GM12878 (cell line): ENCODE results near the gene OR4F15. TPM values are rescaled to one million over a fixed set of nuclear protein-coding genes. Genes with fewer than 3 reads are reported as not detected.

ENCODE experiments used
- ATAC-seq: fragments of 200-7000 bp; cut with Tn5 transposase; 3 replicates; pipeline ENCODE4 v1.9.1; 2020; ENCODE audit warnings: mild to moderate bottlenecking, moderate library complexity
- BruUV-seq: library from RNA; stranded (reverse); fragments of 400-500 nt; replicated peaks from 2 replicates; lab custom pipeline; 2021; lab: Mats Ljungman, UMichigan
- CTCF ChIA-PET: fragments of 300-600 bp; sonication (Branson Sonifier 250); formaldehyde crosslinking; extraction: SDS; loops from one replicate; lab custom pipeline; 2021; ENCODE audit warnings: inconsistent platforms; lab: Yijun Ruan, JAX
- POLR2A ChIA-PET: fragments of 350-600 bp; formaldehyde crosslinking; extraction: SDS; loops from one replicate; lab custom pipeline; 2021; ENCODE audit warnings: inconsistent platforms; lab: Charles Lee
- RAD21 ChIA-PET: fragments of 300-600 bp; sonication (Branson Sonifier 250); formaldehyde crosslinking; loops from one replicate; lab custom pipeline; 2023; ENCODE audit warnings: antibody characterized with exemption; ENCODE audit not compliant: unreplicated experiment; lab: Charles Lee
- SMC1A ChIA-PET: fragments of 300-600 bp; sonication (Branson Sonifier 250); formaldehyde crosslinking; loops from one replicate; lab custom pipeline; 2023; ENCODE audit not compliant: unreplicated experiment, uncharacterized antibody; lab: Charles Lee
- DNase-seq: peaks from one replicate; pipeline ENCODE4 v3.0.0-alpha.2; 2011; ENCODE audit warnings: low read depth, low spot score
- FAIRE-seq: peaks from 3 replicates; lab custom pipeline; 2011; peaks lifted over from hg19 to GRCh38; lab: Jason Lieb, UNC
- H2AFZ ChIP-seq: 2 replicates; pipeline ENCODE4 v1.6.0; 2011; ENCODE audit warnings: low read depth, low read length, control low read depth; ENCODE audit not compliant: control insufficient read depth
- H3K27ac ChIP-seq: 2 replicates; pipeline ENCODE4 v1.5.1; 2011; ENCODE audit warnings: control low read depth; ENCODE audit not compliant: control insufficient read depth, insufficient read depth
- H3K27me3 ChIP-seq, 2 experiments: replicated peaks in 1 of 2; 2 replicates each; pipeline versions ENCODE4 v1.6.0 to v1.6.1; 2011; ENCODE audit warnings: low read length in 1 of 2; ENCODE audit not compliant: control insufficient read depth in 2 of 2, insufficient read depth in 2 of 2
- H3K36me3 ChIP-seq, 2 experiments: 2 replicates each; pipeline ENCODE4 v1.5.1; 2011; ENCODE audit warnings: low read length in 1 of 2; ENCODE audit not compliant: control insufficient read depth in 2 of 2, insufficient read depth in 2 of 2
- H3K4me1 ChIP-seq: 2 replicates; pipeline ENCODE4 v1.6.1; 2011; ENCODE audit warnings: mild to moderate bottlenecking, low read length, moderate library complexity, mixed read lengths; ENCODE audit not compliant: control insufficient read depth, insufficient read depth
- H3K4me2 ChIP-seq: 2 replicates; pipeline ENCODE4 v1.6.0; 2011; ENCODE audit warnings: control low read depth; ENCODE audit not compliant: control insufficient read depth, insufficient read depth
- H3K4me3 ChIP-seq: fragments of 200-600 bp; sonication (generic); 2 replicates; pipeline ENCODE4 v1.5.1; 2016
- H3K79me2 ChIP-seq: 2 replicates; pipeline ENCODE4 v1.6.0; 2011; ENCODE audit warnings: low read length; ENCODE audit not compliant: control insufficient read depth, insufficient read depth
- H3K9ac ChIP-seq: 2 replicates; pipeline ENCODE4 v1.8.0; 2011; ENCODE audit warnings: low read length, control low read depth, mixed read lengths; ENCODE audit not compliant: control insufficient read depth, insufficient read depth
- H3K9me3 ChIP-seq: replicated peaks from 3 replicates; pipeline ENCODE4 v1.5.1; 2011; ENCODE audit warnings: mild to moderate bottlenecking, low read length; ENCODE audit not compliant: control insufficient read depth, insufficient read depth
- H4K20me1 ChIP-seq: 2 replicates; pipeline ENCODE4 v1.6.0; 2011; ENCODE audit not compliant: control insufficient read depth, insufficient read depth
- EGR1 ChIP-seq, 2 experiments: IDR thresholded peaks; 1 replicate in 1 of 2; 2 replicates in 1 of 2; pipeline ENCODE4 v1.6.1; 2011 to 2012; ENCODE audit warnings: low read depth in 2 of 2, low read length in 2 of 2, borderline replicate concordance in 1 of 2, mild to moderate bottlenecking in 1 of 2, moderate library complexity in 1 of 2
- EP300 ChIP-seq, 2 experiments: fragments of 150-350 bp in 1 of 2; IDR thresholded peaks; 2 replicates each; pipeline ENCODE4 v1.6.1; 2011 to 2012; ENCODE audit warnings: low read depth in 2 of 2, low read length in 2 of 2, borderline replicate concordance in 1 of 2, improper control_type of control experiment in 1 of 2, inconsistent platforms in 1 of 2; ENCODE audit not compliant: control insufficient read depth in 1 of 2
- HDAC2 ChIP-seq: fragments of 200-600 bp; sonication (generic); IDR thresholded peaks from 2 replicates; pipeline ENCODE4 v1.6.1; 2017
- IKZF1 ChIP-seq: fragments of 450-650 bp; conservative IDR thresholded peaks from 2 replicates; pipeline ENCODE4 v1.6.1; 2017; ENCODE audit warnings: antibody characterized with exemption, mild to moderate bottlenecking
- SREBF2 ChIP-seq: IDR thresholded peaks from 2 replicates; pipeline ENCODE4 v1.6.1; 2012; ENCODE audit warnings: mild to moderate bottlenecking, low read length
- SUZ12 ChIP-seq: fragments of 200-600 bp; sonication (generic); IDR thresholded peaks from one replicate; pipeline ENCODE4 v1.6.1; 2018; ENCODE audit warnings: antibody characterized with exemption, mild to moderate bottlenecking; ENCODE audit not compliant: unreplicated experiment
- WGBS: methylation state at CpG from one replicate; pipeline ENCODE4 v1.1.6; 2016; ENCODE audit warnings: low lambda C conversion rate; ENCODE audit not compliant: insufficient replicate concordance, insufficient coverage; ENCODE audit errors: missing lambda C conversion rate; 5-methylcytosine and 5-hydroxymethylcytosine counted together
- in situ Hi-C: fragments of 300-500 bp; cut with MboI; formaldehyde crosslinking; loops from 9 replicates; pipeline ENCODE4 v1.14.3; 2018; ENCODE audit warnings: mixed read lengths
- intact Hi-C: fragments of 100-400 bp; cut with micrococcal nuclease; formaldehyde crosslinking; loops from one replicate; pipeline ENCODE4 v1.14.2; 2022; ENCODE audit not compliant: unreplicated experiment
- polyA plus RNA-seq, 11 experiments: library from polyadenylated mRNA; depleted of rRNA in 4 of 11; unstranded in 6 of 11; stranded (reverse) in 5 of 11; fragments of >200 nt; fragmentation: Nextera tagmentation in 4 of 11; fragmentation: Illumina TruSeq in 1 of 11; extraction: Ambion mirVana in 4 of 11; extraction: Trizol in 1 of 11; gene quantifications; 1 replicate in 1 of 11; 2 replicates in 10 of 11; pipeline versions ENCODE4 v1.2.1 to v1.2.3, GENCODE V29; 2011 to 2016; ENCODE audit warnings: inconsistent platforms in 2 of 11, missing spikeins in 2 of 11, low read depth in 1 of 11
- total RNA-seq, 4 experiments: library from RNA; depleted of rRNA in 3 of 4; stranded (reverse); fragments of >200 nt in 3 of 4; fragmentation: Illumina TruSeq in 1 of 4; extraction: Trizol in 1 of 4; gene quantifications; 2 replicates each; pipeline versions ENCODE4 v1.2.1 to v1.2.3, GENCODE V29; 2013 to 2021
- TF ChIP-seq, protein P1 (sequence below): fragments of 450-650 bp; IDR thresholded peaks from 2 replicates; pipeline ENCODE4 v1.6.1; 2018; ENCODE audit warnings: mild to moderate bottlenecking, low read depth, moderate library complexity; ENCODE audit not compliant: partially characterized antibody
- TF ChIP-seq, protein P2 (sequence below): IDR thresholded peaks from 2 replicates; pipeline ENCODE4 v1.6.1; 2012; ENCODE audit warnings: low read depth, low read length, improper control_type of control experiment
- TF ChIP-seq, protein P3 (sequence below): fragments of 150-350 bp; IDR thresholded peaks from 2 replicates; pipeline ENCODE4 v1.6.1; 2014; ENCODE audit warnings: mild to moderate bottlenecking, low read depth, low read length
- TF ChIP-seq, protein P4 (sequence below): IDR thresholded peaks from 2 replicates; pipeline ENCODE4 v1.6.1; 2011; ENCODE audit warnings: borderline replicate concordance, low read depth, mild to moderate bottlenecking, moderate library complexity, mixed read lengths, low read length; ENCODE audit not compliant: insufficient read depth; ENCODE audit errors: extremely low read length

OR4F15 gene
- total and polyA plus RNA-seq, 10 of the 15 experiments (the other 5 are each of a cell fraction or from before 2014, with no cell fraction given): not detected

DNA sequence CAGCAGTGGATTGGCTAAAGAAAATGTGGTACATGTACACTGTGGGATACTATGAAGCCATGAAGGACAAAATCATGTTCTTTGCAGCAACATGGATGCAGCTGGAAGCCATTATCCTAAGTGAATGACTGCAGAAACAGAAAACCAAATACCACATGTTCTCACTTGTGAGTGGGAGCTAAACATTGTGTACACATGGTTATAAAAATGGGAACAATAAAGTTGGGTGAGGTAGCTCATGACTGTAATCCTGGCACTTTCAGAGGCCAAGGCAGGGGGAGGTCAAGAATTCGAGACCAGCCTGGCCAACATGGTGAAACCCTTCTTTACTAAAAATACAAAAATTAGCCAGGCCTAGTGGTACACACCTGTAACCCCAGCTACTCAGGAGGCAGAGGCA lies 12.3 kb upstream of the OR4F15 start:
- ChIA-PET RAD21 (no interaction called here), POLR2A (no interaction called here), SMC1A (interaction anchor here (1.7 kb wide), 1 partner anchor 9 kb away, joined by 3 read pairs; no protein-coding TSS in a partner anchor), CTCF (interaction anchor here (0.5 to 1.5 kb wide), 2 partner anchors 26 to 1362 kb away, joined by 3 read pairs; no protein-coding TSS in a partner anchor)
- Histone ChIP-seq H3K4me2 (no peak overlapping the region), H3K79me2 (no peaks in the 10 kb centered on the region), H3K27ac (no peak overlapping the region), H3K9ac (no peak overlapping the region), H3K27me3 (no peaks in the 10 kb centered on the region), H2AFZ (no peak overlapping the region), H4K20me1 (no peaks in the 10 kb centered on the region), H3K9me3 (no peaks in the 10 kb centered on the region), H3K4me3 (no peak overlapping the region), H3K4me1 (no peaks in the 10 kb centered on the region), H3K36me3 (no peaks in the 10 kb centered on the region)
- BruUV-seq: no TSS peak
- in situ Hi-C loops: no loop called here
- intact Hi-C loops: no loop called here
- ATAC-seq: no peak
- no peak for DNase-seq
- no peak for FAIRE-seq
- 5% methylated on average over 1 of the region's 1 CpG for WGBS
- TF ChIP-seq, protein P1, sequence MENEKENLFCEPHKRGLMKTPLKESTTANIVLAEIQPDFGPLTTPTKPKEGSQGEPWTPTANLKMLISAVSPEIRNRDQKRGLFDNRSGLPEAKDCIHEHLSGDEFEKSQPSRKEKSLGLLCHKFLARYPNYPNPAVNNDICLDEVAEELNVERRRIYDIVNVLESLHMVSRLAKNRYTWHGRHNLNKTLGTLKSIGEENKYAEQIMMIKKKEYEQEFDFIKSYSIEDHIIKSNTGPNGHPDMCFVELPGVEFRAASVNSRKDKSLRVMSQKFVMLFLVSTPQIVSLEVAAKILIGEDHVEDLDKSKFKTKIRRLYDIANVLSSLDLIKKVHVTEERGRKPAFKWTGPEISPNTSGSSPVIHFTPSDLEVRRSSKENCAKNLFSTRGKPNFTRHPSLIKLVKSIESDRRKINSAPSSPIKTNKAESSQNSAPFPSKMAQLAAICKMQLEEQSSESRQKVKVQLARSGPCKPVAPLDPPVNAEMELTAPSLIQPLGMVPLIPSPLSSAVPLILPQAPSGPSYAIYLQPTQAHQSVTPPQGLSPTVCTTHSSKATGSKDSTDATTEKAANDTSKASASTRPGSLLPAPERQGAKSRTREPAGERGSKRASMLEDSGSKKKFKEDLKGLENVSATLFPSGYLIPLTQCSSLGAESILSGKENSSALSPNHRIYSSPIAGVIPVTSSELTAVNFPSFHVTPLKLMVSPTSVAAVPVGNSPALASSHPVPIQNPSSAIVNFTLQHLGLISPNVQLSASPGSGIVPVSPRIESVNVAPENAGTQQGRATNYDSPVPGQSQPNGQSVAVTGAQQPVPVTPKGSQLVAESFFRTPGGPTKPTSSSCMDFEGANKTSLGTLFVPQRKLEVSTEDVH: no peak
- no peak for TF ChIP-seq IKZF1

DNA sequence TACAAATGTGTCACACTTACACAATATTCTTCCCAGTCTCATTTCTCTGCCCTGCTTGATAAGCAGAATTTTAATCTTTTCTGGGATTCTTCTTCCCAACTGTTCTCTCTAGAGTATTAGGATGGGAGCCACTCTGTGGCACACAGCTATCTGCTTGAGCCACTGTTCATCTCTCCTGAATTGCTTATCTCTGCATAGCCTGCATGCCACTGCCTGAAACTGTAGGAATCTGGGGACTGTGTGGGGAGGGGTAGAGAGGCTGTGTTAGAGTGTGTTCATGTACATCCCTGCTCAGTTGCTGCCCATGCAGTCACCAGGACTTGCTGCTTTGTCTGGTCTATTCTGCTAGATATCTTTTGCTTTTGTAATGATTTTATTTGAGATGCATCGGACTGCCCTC lies 11.0 kb upstream of the OR4F15 start:
- no peaks in the 10 kb centered on the region for H3K79me2 ChIP-seq
- H3K36me3 ChIP-seq: no peaks in the 10 kb centered on the region
- no peak overlapping the region for H3K9ac ChIP-seq
- ATAC-seq (no peak), DNase-seq (no peak), FAIRE-seq (no peak)
- RAD21 ChIA-PET: no interaction called here
- CTCF ChIA-PET: no interaction called here
- BruUV-seq: no TSS peak
- no peak overlapping the region for H2AFZ ChIP-seq
- in situ Hi-C loops: no loop called here
- H3K4me2 ChIP-seq: no peak overlapping the region
- POLR2A ChIA-PET: no interaction called here
- no peaks in the 10 kb centered on the region for H3K27me3 ChIP-seq
- H3K27ac ChIP-seq: no peak overlapping the region
- TF ChIP-seq, protein P2, sequence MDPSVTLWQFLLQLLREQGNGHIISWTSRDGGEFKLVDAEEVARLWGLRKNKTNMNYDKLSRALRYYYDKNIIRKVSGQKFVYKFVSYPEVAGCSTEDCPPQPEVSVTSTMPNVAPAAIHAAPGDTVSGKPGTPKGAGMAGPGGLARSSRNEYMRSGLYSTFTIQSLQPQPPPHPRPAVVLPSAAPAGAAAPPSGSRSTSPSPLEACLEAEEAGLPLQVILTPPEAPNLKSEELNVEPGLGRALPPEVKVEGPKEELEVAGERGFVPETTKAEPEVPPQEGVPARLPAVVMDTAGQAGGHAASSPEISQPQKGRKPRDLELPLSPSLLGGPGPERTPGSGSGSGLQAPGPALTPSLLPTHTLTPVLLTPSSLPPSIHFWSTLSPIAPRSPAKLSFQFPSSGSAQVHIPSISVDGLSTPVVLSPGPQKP: no peak
- TF ChIP-seq EGR1 (IDR thresholded peaks at IDR 0.05; ENCODE audit: borderline replicate concordance in 1 of 2, low read depth in 2 of 2, low read length in 2 of 2) (no peak), SREBF2 (no peak), EP300 (IDR thresholded peaks at IDR 0.05; ENCODE audit: borderline replicate concordance in 1 of 2, control insufficient read depth in 1 of 2, low read depth in 2 of 2, low read length in 2 of 2) (no peak), SUZ12 (no peak), HDAC2 (no peak)
- TF ChIP-seq, protein P3, sequence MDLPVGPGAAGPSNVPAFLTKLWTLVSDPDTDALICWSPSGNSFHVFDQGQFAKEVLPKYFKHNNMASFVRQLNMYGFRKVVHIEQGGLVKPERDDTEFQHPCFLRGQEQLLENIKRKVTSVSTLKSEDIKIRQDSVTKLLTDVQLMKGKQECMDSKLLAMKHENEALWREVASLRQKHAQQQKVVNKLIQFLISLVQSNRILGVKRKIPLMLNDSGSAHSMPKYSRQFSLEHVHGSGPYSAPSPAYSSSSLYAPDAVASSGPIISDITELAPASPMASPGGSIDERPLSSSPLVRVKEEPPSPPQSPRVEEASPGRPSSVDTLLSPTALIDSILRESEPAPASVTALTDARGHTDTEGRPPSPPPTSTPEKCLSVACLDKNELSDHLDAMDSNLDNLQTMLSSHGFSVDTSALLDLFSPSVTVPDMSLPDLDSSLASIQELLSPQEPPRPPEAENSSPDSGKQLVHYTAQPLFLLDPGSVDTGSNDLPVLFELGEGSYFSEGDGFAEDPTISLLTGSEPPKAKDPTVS: no peak
- TF ChIP-seq, protein P4, sequence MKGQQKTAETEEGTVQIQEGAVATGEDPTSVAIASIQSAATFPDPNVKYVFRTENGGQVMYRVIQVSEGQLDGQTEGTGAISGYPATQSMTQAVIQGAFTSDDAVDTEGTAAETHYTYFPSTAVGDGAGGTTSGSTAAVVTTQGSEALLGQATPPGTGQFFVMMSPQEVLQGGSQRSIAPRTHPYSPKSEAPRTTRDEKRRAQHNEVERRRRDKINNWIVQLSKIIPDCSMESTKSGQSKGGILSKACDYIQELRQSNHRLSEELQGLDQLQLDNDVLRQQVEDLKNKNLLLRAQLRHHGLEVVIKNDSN: no peak
- H3K4me1 ChIP-seq: no peaks in the 10 kb centered on the region
- H3K9me3 ChIP-seq: no peaks in the 10 kb centered on the region
- WGBS: 31% methylated on average over 1 of the region's 1 CpG
- no peak overlapping the region for H3K4me3 ChIP-seq
- no peaks in the 10 kb centered on the region for H4K20me1 ChIP-seq
- SMC1A ChIA-PET: no interaction called here
- intact Hi-C loops: no loop called here
